Measurements from ENCODE around the gene C10orf90. TPM values are rescaled to one million over a fixed set of nuclear protein-coding genes. Genes with fewer than 3 reads are reported as not detected.
A peak's percentile ranks its signal among the peaks of the same experiment; 100 is the strongest.

C10orf90 gene
- polyA plus RNA-seq, 3 donors = not detected

GRCh38 chr10:126705951-126706565 is 35.6 kb upstream of the C10orf90 start:
- H3K9me3 ChIP-seq (replicated peaks in 1 of 2; ENCODE audit: control insufficient read depth in 1 of 2, insufficient read depth in 1 of 2, low read length in 2 of 2) = no peaks in the 10 kb centered on the region
- H4K20me1 ChIP-seq (ENCODE audit: insufficient read depth, low read length) = no peaks in the 10 kb centered on the region
- DNase-seq = no peak
- no peak overlapping the region for H2AFZ ChIP-seq (ENCODE audit: insufficient read depth, low read depth, low read length, poor library complexity, severe bottlenecking)
- H3K4me3 ChIP-seq (replicated peaks in 1 of 3; ENCODE audit: low read depth in 2 of 3, low read length in 3 of 3) = no peak overlapping the region
- no peaks in the 10 kb centered on the region for H3K36me3 Mint-ChIP-seq
- H3K9me3 Mint-ChIP-seq = peaks cover 0 to 6% (median 3%) of the 10 kb centered on the region in 7 donors
- TF ChIP-seq CTCF (IDR thresholded peaks at IDR 0.05) = no peak
- H3K27ac Mint-ChIP-seq = peak overlapping the region in 1 of 7 donors; percentile 51
- 86% methylated on average over 2 of the region's 3 CpGs for WGBS (ENCODE audit: insufficient coverage)
- H3K4me1 Mint-ChIP-seq = no peaks in the 10 kb centered on the region
- H3K36me3 ChIP-seq (replicated peaks in 1 of 2; ENCODE audit: control insufficient read depth in 1 of 2, insufficient read depth in 2 of 2, low read length in 2 of 2) = no peaks in the 10 kb centered on the region
- H3K9ac ChIP-seq (ENCODE audit: insufficient read depth, low read length, poor library complexity, severe bottlenecking) = no peak overlapping the region
- no peaks in the 10 kb centered on the region for H3K4me1 ChIP-seq (ENCODE audit: control insufficient read depth in 1 of 2, insufficient read depth in 2 of 2, low read length in 2 of 2)
- no peak overlapping the region for H3K4me3 Mint-ChIP-seq
- H3K79me2 ChIP-seq (ENCODE audit: insufficient read depth, low read length) = no peaks in the 10 kb centered on the region
- H3K27me3 Mint-ChIP-seq (ENCODE audit: low read depth in 3 of 3) = peaks cover 0 to 4% (median 2%) of the 10 kb centered on the region in 3 donors
- H3K27ac ChIP-seq (ENCODE audit: low read depth in 1 of 2, low read length in 2 of 2) = no peak overlapping the region
- intact Hi-C loops (cut with micrococcal nuclease) = no loop called here
- no peak overlapping the region for H3K4me2 ChIP-seq (replicated peaks; ENCODE audit: extremely low read depth, low read length, poor library complexity, severe bottlenecking)
- H3K27me3 ChIP-seq (ENCODE audit: control insufficient read depth in 2 of 2, insufficient read depth in 2 of 2, low read length in 2 of 2) = no peaks in the 10 kb centered on the region

- Histone ChIP-seq H3K27ac (ENCODE audit: low read depth in 1 of 2, low read length in 2 of 2) (no peak overlapping the region), H2AFZ (ENCODE audit: insufficient read depth, low read depth, low read length, poor library complexity, severe bottlenecking) (no peak overlapping the region), H3K9me3 (replicated peaks in 1 of 2; ENCODE audit: control insufficient read depth in 1 of 2, insufficient read depth in 1 of 2, low read length in 2 of 2) (no peaks in the 10 kb centered on the region), H3K4me2 (replicated peaks; ENCODE audit: extremely low read depth, low read length, poor library complexity, severe bottlenecking) (no peak overlapping the region), H3K79me2 (ENCODE audit: insufficient read depth, low read length) (no peaks in the 10 kb centered on the region), H3K4me1 (ENCODE audit: control insufficient read depth in 1 of 2, insufficient read depth in 2 of 2, low read length in 2 of 2) (no peaks in the 10 kb centered on the region), H4K20me1 (ENCODE audit: insufficient read depth, low read length) (no peaks in the 10 kb centered on the region), H3K27me3 (ENCODE audit: control insufficient read depth in 2 of 2, insufficient read depth in 2 of 2, low read length in 2 of 2) (no peaks in the 10 kb centered on the region), H3K9ac (ENCODE audit: insufficient read depth, low read length, poor library complexity, severe bottlenecking) (no peak overlapping the region), H3K4me3 (replicated peaks in 1 of 3; ENCODE audit: low read depth in 2 of 3, low read length in 3 of 3) (no peak overlapping the region), H3K36me3 (replicated peaks in 1 of 2; ENCODE audit: control insufficient read depth in 1 of 2, insufficient read depth in 2 of 2, low read length in 2 of 2) (no peaks in the 10 kb centered on the region)
- no peak for TF ChIP-seq CTCF (IDR thresholded peaks at IDR 0.05)
- no CpG with 5 or more reads among the region's 5 CpGs for WGBS (ENCODE audit: insufficient coverage)
- DNase-seq = no peak
- H3K27ac Mint-ChIP-seq = no peak overlapping the region
- H3K4me3 Mint-ChIP-seq = no peak overlapping the region
- no peaks in the 10 kb centered on the region for H3K4me1 Mint-ChIP-seq
- peaks cover 0 to 10% (median 0%) of the 10 kb centered on the region in 7 donors for H3K9me3 Mint-ChIP-seq
- intact Hi-C loops (cut with micrococcal nuclease) = no loop called here
- H3K27me3 Mint-ChIP-seq (ENCODE audit: low read depth in 3 of 3) = peaks cover 0 to 4% (median 3%) of the 10 kb centered on the region in 3 donors
- no peaks in the 10 kb centered on the region for H3K36me3 Mint-ChIP-seq
Observed at GRCh38 chr10:126705131-126705530, 34.6 kb upstream of the C10orf90 start.
